ENCODE measurements around the gene GZMM.

- TF ChIP-seq CTCF (conservative IDR thresholded peaks at IDR 0.05; ENCODE audit: low read depth, low read length), result no peak
- TF ChIP-seq EZH2phosphoT487 (IDR thresholded peaks at IDR 0.05; ENCODE audit: borderline replicate concordance, low read length), result no peak
These were observed 50.5 kb downstream of the GZMM start for GRCh38 chr19:594265-594870.

Data from PC-3 (cell line).